Stimulated activated CD8-positive, alpha-beta memory T cell treated with anti-CD3 and anti-CD28 coated beads, Interleukin-12 subunit alpha, Interleukin-12 subunit beta, amount 100 ng/mL, for 24 hours (primary cell): Measurements from ENCODE around the gene NEK6.
A peak's percentile ranks its signal among the peaks of the same experiment; 100 is the strongest.

Source experiments
- DNase-seq: peaks from one replicate; pipeline ENCODE4 v3.0.0-alpha.2; 2020; ENCODE audit errors: extremely low read depth

NEK6 gene

DNA sequence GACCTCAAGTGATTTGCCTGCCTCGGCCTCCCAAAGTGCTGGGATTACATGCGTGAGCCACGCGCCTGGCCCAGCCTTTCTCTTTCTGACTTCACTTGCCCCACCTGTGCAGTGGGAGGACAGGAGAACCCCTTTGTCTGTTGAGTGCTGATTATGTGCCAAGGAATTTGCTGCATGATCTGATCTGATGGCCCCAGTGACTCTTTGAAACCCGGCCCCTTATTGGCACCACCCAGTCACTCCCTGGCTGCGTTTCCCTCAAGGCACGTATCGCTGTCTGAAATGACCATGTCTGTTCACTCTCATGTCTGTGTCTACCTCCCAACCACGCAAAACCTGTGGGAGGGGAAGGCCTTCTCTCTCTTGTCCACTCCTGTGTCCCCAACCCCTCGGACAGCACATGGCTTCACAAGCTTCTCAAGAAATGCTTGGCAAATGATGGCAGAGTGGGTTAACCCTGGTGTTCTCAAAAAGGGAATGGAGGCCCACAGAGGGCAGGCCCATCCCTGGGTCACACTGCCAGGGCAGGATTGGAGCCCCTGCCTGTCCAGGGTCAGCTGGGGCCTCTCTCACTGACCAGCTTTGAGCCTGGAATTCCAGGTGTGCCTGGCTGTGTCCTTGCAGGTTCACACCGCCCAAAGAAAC is 21.9 kb downstream of the NEK6 start:
- DNase-seq, result no peak

DNA sequence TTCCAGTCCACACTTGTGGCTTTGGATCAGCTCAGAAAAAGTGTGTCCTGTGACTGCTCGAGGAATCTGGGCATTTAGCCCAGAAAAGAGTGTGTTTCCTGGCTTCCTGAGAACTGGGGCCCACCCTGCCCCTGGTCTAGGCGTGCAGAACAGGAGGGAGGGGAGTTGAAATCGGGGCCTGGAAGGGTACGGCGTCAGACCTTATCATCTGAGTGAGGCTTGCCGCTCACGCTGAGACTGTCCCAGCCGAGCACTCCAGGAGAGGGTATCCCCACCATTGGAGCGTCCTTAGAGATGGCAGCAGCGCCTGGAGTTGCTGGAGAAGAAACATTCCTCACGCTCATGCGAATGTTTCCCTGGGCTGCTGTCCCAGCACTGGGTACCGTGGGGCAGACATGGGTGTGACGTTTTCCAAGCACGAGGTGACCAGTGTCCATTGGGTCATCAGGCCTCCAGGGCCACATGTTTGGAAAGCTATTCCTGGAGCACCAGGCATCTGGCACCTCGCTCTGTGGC is 22.5 kb downstream of the NEK6 start:
- no peak for DNase-seq

DNA sequence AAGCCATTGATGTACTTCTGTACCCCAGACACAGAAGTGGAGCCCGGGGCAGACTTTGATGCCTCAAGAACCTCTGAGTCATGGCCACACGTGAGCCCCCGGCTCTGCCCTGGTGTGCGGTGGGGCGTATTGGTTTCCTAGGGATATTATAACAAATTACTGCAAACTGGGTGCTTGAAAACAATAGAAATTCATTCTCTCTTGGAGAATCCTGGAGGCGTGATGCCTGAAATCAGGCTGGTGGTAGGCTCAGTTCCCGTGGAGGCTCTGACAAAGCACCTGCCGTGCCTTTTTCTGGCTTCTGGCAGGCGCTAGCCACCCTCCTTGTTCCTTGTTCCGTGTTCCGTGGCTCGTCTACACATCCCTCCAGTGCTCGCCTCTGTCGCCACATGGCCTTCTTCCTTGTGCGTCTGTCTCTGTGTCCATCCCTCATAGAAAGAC is 24.2 kb downstream of the NEK6 start:
- no peak for DNase-seq

DNA sequence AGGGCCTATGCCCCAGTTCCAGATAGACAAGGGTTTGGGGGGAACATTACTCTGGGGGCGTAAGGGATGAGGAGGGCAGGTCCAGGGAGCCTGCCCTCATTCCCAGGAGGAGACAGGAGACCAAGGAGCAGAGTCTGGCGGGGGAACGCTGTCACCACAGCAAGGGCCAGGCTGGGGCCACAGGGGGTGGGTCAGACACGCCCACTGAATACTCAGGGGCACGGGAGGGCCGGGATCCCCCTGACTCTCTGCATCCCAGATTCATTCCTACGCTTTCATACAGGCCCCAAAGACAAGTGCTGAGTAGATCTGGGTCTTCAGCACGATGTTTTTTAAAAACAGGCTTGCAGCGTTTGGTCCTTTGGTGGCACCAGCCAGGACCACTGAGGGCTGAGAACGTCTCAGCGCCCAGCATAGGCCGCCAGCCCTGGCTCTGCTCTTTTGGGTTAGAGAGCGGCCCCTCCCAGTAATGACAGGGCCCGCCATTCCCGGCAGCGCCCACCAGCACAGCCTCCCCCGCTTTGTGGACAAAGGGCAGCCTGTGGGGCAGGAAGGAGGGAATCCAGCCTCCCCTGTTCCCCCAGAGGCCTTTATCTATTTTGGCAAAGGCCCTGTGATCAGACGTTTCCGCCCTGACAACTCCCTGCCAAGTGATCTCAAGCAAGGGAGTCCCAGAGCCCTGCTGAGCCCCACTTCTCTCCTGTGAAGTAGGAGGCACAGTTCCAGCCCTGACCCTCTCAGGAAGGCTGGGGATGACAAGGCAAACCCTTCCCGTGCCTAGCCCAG is 24.9 kb downstream of the NEK6 start:
- DNase-seq, result no peak

DNA sequence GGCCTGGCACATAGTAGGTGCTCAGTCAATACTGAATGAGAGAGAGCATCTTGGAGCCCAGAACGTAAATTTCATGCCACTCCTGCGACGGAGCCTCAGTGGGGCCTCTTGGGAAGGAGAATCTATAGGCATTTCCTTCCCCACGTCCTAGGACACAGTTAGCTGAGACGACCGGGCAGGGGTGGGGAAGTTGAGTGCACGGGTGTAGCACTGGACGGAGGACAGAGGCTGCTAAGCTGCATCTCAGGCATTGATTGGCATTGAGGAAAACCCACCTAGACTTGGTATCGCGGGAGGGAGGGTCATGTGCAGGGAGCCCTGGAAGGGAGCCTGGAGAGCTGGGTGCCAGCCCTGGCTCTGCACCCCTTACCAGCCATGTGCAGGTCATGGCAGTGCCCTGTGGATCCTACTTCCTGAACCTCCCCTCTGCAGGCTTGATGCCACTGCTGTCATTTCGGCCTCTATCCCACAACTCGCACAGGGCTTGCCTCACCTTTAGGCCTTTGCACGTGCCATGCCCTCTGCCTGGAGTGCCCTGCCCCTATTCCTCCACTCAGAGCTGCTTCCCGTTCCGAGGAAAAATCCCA is 25.6 kb downstream of the NEK6 start:
- no peak for DNase-seq

DNA sequence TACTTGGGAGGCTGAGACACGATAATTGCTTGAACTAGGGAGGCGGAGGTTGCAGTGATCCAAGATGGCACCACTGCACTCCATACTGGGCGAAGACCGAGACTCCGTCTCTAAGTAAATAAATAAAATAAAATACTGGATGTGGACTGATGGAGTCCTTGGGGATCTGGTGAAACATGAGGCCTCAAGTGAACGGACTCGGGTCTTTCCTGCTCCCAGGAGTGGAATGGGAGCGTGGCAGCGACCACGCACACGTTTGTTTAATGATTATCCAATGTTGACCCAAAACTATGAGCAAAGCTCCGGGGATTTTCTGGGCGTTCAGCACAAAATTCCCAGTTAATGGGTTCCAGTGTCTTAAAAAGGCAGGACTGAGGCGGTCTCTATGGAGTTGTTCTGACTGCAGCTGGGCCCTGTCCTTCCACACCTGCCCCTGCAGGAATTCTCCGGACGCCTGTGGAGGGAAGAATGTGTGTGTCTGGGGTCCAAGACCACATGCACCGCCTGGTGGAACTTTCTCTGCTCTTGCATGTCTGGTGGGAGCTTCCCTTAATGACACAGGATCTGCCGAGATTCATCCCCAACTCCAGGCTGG is 26.6 kb downstream of the NEK6 start:
- no peak for DNase-seq

DNA sequence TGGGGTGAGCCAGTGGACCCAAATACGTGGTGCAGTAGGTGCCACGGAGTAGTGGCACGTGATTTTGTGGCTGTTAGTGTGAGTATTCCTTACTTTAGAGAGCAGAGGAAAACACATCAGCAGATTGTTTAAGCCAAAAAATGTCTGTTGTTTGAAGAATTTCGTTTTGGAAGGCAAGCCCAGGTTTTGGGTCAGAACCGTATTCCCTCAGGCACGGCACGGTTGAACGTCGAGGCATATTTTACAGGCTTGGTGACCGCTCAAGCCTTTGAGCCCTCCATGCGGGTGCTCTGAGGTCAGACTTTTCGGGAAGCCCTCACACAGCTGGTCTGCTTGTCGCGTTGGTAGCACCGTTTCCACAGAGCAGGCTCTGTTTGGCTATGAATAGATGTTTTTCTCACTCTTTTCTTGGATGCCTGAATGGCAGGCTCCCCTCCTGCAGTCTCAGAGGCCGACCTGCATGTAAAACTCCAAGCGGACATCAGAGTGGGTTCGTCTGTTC is 27.2 kb downstream of the NEK6 start:
- DNase-seq, result no peak

DNA sequence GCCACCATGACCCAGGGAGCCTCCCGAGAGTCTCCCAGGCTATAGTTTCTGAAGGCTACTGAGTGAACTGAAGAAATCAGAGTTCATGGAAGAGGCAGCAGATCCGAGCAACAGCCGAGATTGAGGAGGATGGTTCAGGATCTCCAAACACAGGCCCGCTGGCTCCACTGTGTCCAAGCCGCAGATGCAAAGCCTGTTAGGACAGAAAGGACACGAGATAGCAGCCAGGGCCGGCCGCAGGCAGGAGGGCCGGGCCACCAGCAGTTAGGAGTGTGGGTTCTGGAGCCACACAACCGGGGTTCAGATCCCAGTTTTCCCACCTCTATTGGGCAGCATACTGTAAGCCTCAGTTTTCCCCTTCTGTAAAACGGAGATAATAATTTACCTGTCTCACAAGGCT is 27.7 kb downstream of the NEK6 start:
- no peak for DNase-seq

DNA sequence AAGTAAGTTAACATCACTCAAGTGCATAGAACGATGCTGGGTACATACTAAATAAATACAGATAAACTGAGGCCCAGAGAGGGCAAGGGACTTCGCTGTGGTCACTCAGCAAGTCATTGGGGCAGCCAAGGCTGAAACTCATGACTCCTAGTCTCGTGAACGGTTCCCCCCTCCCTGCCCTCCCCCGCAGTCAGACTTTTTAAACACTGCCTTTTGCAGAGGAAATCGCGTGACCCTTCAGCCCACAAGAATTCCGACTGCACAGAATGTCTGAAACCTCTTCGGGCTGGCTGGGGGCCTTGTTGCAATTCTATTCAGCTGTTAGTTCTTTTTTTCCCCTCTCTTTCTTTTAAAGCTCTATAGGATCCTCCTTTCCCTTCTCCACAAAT is 28.1 kb downstream of the NEK6 start:
- peak; percentile 23 for DNase-seq

DNA sequence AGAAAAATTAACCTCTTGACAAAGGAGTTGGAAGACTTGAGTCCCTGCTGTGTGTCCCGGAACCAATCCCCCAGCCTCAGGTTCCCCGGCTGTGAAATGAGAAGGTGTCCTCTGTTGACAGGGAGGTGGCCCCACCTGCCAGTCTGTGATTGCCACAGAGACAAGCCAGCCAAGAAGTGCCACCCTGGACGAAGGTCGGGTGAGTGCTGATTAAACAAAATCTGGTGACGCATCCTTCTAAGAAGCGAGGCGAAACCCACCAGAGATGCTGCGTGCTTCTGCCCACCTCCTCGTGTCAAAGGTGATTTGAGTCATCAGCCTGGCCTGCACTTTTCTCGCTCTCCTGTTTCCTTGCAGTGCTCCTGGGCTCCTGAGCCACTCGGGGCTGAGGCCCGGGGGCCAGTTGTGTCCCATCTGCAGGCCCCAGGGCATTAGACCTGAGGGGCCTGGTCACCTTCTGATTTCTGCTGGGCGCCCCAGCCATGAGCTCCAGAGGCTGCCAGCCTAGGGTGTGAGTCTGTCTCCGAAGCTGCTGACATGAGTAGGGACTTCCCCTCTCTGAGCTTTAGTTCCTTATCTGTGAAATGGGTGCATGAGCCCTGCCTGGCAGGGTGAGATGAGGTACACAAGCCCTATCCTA is 28.7 kb downstream of the NEK6 start:
- DNase-seq, result peak; percentile 36

DNA sequence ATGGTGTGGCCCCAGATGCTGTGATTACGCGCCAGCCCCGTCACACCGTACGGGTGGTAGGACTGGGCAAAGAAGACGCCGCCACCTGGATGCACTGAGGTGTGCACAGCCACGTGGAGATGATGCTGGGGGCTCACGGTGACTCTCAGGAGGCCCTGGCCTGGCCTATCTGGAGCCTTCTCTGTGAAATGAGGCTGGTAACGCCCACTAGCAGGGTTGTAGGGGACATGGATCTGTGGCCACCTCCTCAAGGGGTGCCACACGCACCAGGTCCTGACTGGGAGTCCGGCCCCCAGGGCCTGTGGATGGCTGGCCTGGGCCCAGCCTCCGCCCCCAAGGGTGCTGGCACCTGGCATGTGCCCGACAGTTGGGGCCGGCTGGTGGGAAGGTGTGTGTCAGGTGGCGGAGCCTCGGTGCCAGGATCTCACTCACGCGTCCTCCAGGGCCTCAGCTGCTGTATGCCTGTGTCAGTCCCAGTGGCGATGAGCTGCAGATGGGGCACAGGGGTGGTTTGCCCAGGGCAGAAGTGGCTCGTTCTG is 32.4 kb downstream of the NEK6 start:
- no peak for DNase-seq

DNA sequence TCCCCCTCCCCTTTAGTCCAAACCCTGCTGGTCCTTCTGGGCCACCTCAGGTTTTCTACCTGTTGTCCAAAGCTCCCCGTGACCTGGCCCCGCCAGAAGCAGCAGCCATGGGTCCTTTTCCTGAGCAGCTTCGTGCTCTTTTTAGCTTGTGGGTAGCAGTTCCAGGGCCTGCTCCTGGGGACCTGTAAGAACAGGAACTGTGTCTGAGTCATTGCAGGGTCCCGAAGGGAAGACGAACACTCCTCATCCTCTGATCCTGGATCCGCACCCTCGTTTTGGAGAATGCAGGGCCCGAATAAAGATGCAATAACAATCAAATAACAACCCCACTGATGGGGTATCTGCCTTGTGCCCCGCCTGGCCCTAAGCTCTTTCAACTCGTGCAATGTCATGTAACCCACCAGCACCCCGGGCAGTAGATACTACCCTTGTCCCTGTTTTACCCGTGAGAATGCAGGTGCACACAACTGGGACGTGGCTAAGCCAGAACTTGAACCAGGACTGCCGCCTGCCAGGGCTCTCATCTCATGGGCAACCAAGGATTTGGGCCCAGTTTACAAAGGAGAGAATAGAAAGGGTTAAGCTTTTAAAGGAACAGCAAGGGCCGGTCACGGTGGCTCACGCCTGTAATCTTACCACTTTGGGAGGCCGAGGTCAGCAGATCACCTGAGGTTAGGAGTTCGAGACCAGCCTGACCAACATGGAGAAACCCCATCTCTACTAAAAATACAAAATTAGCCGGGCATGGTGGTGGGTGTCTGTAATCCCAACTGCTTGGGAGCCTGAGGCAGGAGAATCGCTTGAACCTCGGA is 33.2 kb downstream of the NEK6 start:
- no peak for DNase-seq

DNA sequence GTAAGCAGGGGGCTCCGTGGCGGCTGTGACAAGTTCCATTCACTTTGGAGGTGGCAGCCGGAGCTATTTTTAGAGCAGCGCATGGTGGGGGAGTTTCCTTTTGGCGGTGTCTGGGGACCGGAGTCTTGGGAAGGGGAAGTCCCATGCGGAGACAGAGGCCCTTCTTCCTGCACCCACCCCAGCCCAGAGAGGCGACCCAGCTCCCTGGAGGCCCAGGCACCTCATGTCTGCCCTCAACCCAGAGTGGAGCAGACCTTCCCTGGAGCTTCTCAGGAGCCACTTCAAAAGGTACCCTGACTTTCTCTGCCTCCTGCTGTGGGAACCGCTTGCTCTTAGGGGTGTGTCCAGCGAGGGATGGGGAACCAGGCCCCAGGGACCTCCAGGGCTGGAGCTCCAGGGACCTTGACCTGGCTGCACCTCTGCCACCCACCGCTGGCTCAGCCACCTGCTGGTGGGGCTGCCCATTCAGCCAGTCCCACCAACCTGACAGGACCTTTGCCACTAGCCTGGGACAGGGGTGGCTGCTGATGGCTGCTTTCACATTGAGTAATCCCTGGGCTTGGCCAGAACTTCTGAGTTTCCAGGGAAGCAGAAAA is 34.1 kb downstream of the NEK6 start:
- peak; percentile 19 for DNase-seq

DNA sequence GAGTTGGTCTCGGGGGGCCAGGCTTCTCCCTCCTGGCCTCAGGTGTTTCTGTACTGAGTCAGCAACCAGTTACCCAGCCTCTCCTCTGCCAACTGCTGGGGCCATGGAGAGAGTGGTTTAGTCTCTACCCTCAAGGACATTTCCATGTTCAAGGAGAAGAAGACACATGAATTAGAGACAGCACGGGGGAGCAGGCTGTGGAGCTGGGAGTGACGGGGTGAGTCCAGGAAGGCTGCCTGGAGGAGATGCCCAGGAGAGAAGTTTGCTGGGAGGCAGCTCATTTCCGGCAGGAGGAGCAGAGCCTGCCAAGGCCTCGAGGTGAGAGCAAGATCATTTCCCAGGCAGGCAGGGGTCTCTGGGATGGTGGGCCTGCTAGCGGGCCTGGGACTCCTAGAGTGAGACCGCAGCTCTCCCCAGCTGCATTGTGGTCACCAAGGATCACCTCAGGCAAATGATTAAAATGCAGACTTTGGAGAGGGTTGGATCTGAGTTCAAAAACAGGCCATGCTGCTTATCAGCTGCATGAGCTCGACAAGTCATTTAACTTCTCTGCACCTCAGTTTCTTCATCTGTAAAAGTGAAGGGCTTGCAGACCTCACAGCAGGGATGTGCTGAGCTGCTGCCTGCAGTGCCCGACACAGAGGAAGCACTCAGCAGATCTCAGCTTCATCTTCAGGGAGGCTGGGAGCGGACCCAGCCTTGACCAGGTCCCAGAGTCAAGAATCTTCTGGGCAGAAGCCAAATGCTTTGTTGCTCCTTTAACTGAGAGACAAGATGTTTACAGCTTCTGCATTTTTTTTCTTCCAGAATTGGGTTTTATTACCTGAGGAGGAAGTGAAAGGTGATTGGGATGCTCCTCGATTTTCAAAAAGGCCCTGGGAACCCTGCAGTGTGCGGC is 35.2 kb downstream of the NEK6 start:
- DNase-seq, result no peak

DNA sequence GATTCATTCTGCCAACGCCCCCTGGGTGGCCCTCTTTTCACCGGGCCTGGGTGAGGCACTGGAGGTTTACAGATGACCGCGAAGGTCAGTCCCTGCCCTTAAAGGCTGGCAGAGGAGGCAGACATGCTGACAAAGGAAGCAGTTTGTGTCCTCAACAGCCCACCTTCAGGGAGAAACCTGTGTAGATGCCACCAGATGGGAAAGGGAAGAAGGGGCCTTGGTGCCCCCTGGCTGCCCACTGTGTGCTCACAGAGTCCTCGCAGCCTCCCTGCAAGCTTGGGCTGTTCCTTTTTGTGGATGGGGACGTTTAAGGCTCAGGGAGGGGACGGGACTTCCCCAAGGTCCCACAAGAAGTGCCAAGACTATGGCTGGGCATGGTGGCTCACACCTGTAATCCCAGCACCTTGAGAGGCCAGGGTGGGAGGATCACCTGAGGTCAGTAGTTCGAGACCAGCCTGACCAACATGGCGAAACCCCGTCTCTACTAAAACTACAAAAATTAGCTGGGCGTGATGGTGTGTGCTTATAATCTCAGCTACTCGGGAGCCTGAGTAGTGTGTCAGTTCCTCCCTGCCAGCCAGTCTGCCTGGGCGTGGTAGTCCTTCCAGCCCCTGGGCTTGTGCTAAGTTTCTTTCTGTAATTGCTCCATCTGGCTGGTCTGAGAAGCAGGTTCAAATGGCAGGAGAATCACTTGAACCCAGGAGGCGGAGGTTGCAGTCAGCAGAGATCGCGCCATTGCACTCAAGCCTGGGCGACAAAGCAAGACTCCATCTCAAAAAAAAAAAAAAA is 36.2 kb downstream of the NEK6 start:
- DNase-seq, result no peak

DNA sequence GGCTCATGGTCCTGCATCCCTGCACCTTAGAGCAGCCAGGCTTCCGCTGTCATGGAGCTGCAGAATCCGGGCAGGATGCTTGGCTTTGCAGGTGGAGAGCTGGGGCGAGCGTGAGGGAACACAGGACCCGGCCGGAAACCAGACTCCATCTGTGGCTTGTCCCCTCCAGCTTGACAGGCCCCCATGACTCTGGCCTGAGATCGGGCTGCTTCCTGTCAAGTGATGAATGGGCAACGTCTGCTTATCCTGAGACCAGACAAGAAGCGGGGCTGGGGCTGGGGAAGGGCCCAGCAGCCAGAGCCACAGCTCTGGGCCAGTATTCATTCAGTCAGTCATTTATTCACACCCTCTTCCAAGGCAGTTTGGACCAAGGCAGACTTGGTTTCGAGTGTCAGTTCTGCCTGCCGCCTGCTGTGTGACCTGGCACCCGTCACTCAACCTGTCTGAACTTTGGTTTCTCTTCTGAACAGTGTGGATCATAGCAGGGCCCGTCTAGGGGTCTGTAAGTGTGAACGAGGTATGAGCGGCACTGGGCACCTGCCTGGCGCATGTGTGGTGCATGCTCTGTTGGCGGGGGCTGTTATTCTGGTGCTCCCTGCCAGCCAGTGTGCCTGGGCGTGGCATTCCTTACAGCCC is 37.5 kb downstream of the NEK6 start:
- no peak for DNase-seq

DNA sequence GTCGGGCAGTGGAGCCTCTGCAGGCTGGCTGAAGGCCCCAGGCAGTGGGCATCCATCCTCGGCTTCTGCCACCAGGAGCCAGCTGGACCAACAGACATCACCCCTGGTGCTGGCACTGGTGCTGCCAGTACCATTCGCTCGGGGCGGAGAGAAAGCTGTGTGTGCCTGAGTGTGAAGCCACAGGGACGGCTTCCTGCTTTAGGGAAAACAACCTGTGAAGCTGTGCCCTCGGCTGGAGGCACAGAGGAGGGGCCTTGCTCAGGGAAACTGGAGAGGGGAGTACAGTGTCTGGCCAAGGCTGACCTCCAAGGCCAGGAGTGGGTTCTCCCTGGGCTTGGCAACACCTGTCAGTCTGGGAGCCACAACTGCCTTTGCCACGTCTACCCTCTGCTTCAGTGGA is 38.3 kb downstream of the NEK6 start:
- no peak for DNase-seq
